H1 (cell line): ENCODE measurements around the gene HMOX2. TPM values are rescaled to one million over a fixed set of nuclear protein-coding genes. Genes with fewer than 3 reads are reported as not detected.

Experiments
- CTCF ChIA-PET: fragments of 300-600 bp; sonication (Branson Sonifier 250); formaldehyde crosslinking; loops from one replicate; lab custom pipeline; 2021; ENCODE audit not compliant: partially characterized antibody; lab: Charles Lee
- POLR2A ChIA-PET: fragments of 300-600 bp; sonication (Branson Sonifier 250); formaldehyde crosslinking; loops from one replicate; lab custom pipeline; 2021; ENCODE audit warnings: inconsistent platforms; ENCODE audit not compliant: partially characterized antibody; lab: Charles Lee
- DNase-seq, 2 experiments: peaks; one replicate each; pipeline versions ENCODE4 v3.0.0 to v3.0.0-alpha.2; 2010 to 2022; ENCODE audit warnings: low spot score in 2 of 2, low read depth in 1 of 2, mixed read lengths in 1 of 2
- FAIRE-seq: peaks from 2 replicates; lab custom pipeline; 2011; peaks lifted over from hg19 to GRCh38; lab: Jason Lieb, UNC
- H2AFZ ChIP-seq: 2 replicates; pipeline ENCODE4 v1.8.1; 2012; ENCODE audit warnings: low read length, inconsistent platforms
- H2AK5ac ChIP-seq: 2 replicates; pipeline ENCODE4 v1.6.1; 2013; ENCODE audit warnings: low read depth, low read length
- H2BK120ac ChIP-seq: replicated peaks from 2 replicates; pipeline ENCODE3; 2013; ENCODE audit warnings: low read depth, low read length, inconsistent platforms
- H2BK12ac ChIP-seq: 2 replicates; pipeline ENCODE4 v1.6.1; 2013; ENCODE audit warnings: low read depth, low read length
- H2BK15ac ChIP-seq: 2 replicates; pipeline ENCODE4 v1.6.1; 2013; ENCODE audit warnings: low read length
- H2BK20ac ChIP-seq: 2 replicates; pipeline ENCODE4 v1.6.1; 2013; ENCODE audit warnings: low read length
- H2BK5ac ChIP-seq: 2 replicates; pipeline ENCODE4 v1.6.1; 2013; ENCODE audit warnings: low read depth, low read length
- H3K14ac ChIP-seq: 2 replicates; pipeline ENCODE4 v1.6.1; 2013; ENCODE audit warnings: inconsistent platforms; ENCODE audit not compliant: insufficient read length
- H3K18ac ChIP-seq: 2 replicates; pipeline ENCODE4 v1.6.1; 2013; ENCODE audit warnings: low read length; ENCODE audit errors: extremely low read depth
- H3K23ac ChIP-seq: 2 replicates; pipeline ENCODE4 v1.6.1; 2013; ENCODE audit warnings: inconsistent platforms; ENCODE audit not compliant: insufficient read length
- H3K23me2 ChIP-seq: 2 replicates; pipeline ENCODE4 v1.6.1; 2013; ENCODE audit warnings: low read depth, low read length
- H3K27ac ChIP-seq: 2 replicates; pipeline ENCODE4 v1.6.1; 2011; ENCODE audit warnings: low read depth, low read length, inconsistent platforms
- H3K27me3 ChIP-seq, 4 experiments: replicated peaks in 1 of 4; 1 replicate in 1 of 4; 2 replicates in 3 of 4; pipeline versions ENCODE4 v1.6.1 to v1.8.1; 2011 to 2013; ENCODE audit warnings: low read length in 3 of 4, mild to moderate bottlenecking in 3 of 4, inconsistent platforms in 2 of 4, mixed read lengths in 2 of 4, moderate library complexity in 1 of 4; ENCODE audit not compliant: control insufficient read depth in 3 of 4, insufficient read depth in 3 of 4; ENCODE audit errors: extremely low read depth in 1 of 4
- H3K36me3 ChIP-seq, 4 experiments: 2 replicates each; pipeline versions ENCODE4 v1.6.1 to v1.8.1; 2011 to 2013; ENCODE audit warnings: mild to moderate bottlenecking in 4 of 4, low read length in 3 of 4, moderate library complexity in 2 of 4, control low read depth in 1 of 4, inconsistent platforms in 1 of 4; ENCODE audit not compliant: insufficient read depth in 4 of 4, control insufficient read depth in 2 of 4
- H3K4ac ChIP-seq: replicated peaks from 2 replicates; pipeline ENCODE3; 2013; ENCODE audit warnings: low read length, low read depth, mixed read lengths, inconsistent platforms; ENCODE audit not compliant: insufficient read length
- H3K4me1 ChIP-seq, 4 experiments: replicated peaks in 1 of 4; 1 replicate in 1 of 4; 2 replicates in 3 of 4; pipeline versions ENCODE4 v1.6.1 to v1.8.1; 2011 to 2013; ENCODE audit warnings: low read length in 3 of 4, inconsistent platforms in 2 of 4, mixed read lengths in 1 of 4; ENCODE audit not compliant: insufficient read depth in 4 of 4, control insufficient read depth in 3 of 4
- H3K4me2 ChIP-seq, 2 experiments: 2 replicates each; pipeline versions ENCODE4 v1.6.1 to v1.8.1; 2011 to 2013; ENCODE audit warnings: low read depth in 2 of 2, low read length in 2 of 2, control low read depth in 1 of 2, inconsistent platforms in 1 of 2, mild to moderate bottlenecking in 1 of 2; ENCODE audit not compliant: insufficient read depth in 1 of 2
- H3K4me3 ChIP-seq, 4 experiments: fragments of 200-600, 300-600 bp in 1 of 4; sonication (generic), shearing (Covaris generic), sonication (Bioruptor Twin) in 1 of 4; 2 replicates each; pipeline versions ENCODE4 v1.5.1 to v1.8.1; 2011 to 2016; ENCODE audit warnings: low read length in 4 of 4, low read depth in 3 of 4, control low read depth in 2 of 4, inconsistent platforms in 2 of 4, mild to moderate bottlenecking in 2 of 4, mixed read lengths in 1 of 4, moderate library complexity in 1 of 4; ENCODE audit not compliant: insufficient read depth in 2 of 4; ENCODE audit errors: extremely low read depth in 1 of 4
- H3K56ac ChIP-seq: replicated peaks from 2 replicates; pipeline ENCODE3; 2013; ENCODE audit warnings: low read depth, mild to moderate bottlenecking, mixed read lengths, low read length, inconsistent platforms; ENCODE audit not compliant: insufficient read length
- H3K79me1 ChIP-seq: 2 replicates; pipeline ENCODE4 v1.6.1; 2013; ENCODE audit warnings: low read depth, low read length, control low read depth
- H3K79me2 ChIP-seq, 2 experiments: 2 replicates each; pipeline versions ENCODE4 v1.6.1 to v1.8.1; 2012 to 2013; ENCODE audit warnings: low read length in 2 of 2, mild to moderate bottlenecking in 2 of 2, inconsistent platforms in 1 of 2; ENCODE audit not compliant: insufficient read depth in 2 of 2, control insufficient read depth in 1 of 2
- H3K9ac ChIP-seq, 4 experiments: replicated peaks in 1 of 4; 1 replicate in 1 of 4; 2 replicates in 3 of 4; pipeline versions ENCODE4 v1.6.1 to v1.8.1; 2011 to 2013; ENCODE audit warnings: low read depth in 3 of 4, low read length in 3 of 4, control low read depth in 2 of 4, mild to moderate bottlenecking in 2 of 4, moderate library complexity in 2 of 4, inconsistent platforms in 1 of 4; ENCODE audit errors: extremely low read depth in 1 of 4
- H3K9me3 ChIP-seq, 2 experiments: 2 replicates each; pipeline versions ENCODE4 v1.6.1 to v1.8.1; 2012 to 2013; ENCODE audit warnings: mild to moderate bottlenecking in 2 of 2, moderate library complexity in 2 of 2, control low read depth in 1 of 2, inconsistent platforms in 1 of 2, low read depth in 1 of 2, low read length in 1 of 2, mixed read lengths in 1 of 2; ENCODE audit not compliant: insufficient read depth in 2 of 2
- H4K20me1 ChIP-seq, 2 experiments: replicated peaks in 1 of 2; 2 replicates each; pipeline versions ENCODE3 to v1.8.1; 2011 to 2013; ENCODE audit warnings: inconsistent platforms in 2 of 2, low read length in 2 of 2, mild to moderate bottlenecking in 1 of 2; ENCODE audit not compliant: insufficient read depth in 2 of 2, control insufficient read depth in 1 of 2
- H4K5ac ChIP-seq: 2 replicates; pipeline ENCODE4 v1.6.1; 2013; ENCODE audit warnings: low read length, low read depth, mixed read lengths, inconsistent platforms; ENCODE audit not compliant: insufficient read length
- H4K8ac ChIP-seq: 2 replicates; pipeline ENCODE4 v1.8.0; 2013; ENCODE audit warnings: mild to moderate bottlenecking, moderate library complexity, low read length, inconsistent platforms; ENCODE audit not compliant: insufficient read depth; ENCODE audit errors: extremely low read depth
- H4K91ac ChIP-seq: replicated peaks from 2 replicates; pipeline ENCODE3; 2013; ENCODE audit warnings: low read length, mixed read lengths, inconsistent platforms; ENCODE audit not compliant: insufficient read length
- CBX5 ChIP-seq: fragments of 300-800, 300-1000 bp; sonication (generic); IDR thresholded peaks from 2 replicates; pipeline ENCODE4 v1.7.1; 2016; ENCODE audit warnings: antibody characterized with exemption, low read length, low read depth
- CHD1 ChIP-seq: IDR thresholded peaks from 2 replicates; pipeline ENCODE4 v1.6.1; 2012; ENCODE audit warnings: low read depth, low read length, improper control_type of control experiment
- CTBP2 ChIP-seq: IDR thresholded peaks from 2 replicates; pipeline ENCODE4 v1.7.0; 2011; ENCODE audit warnings: borderline replicate concordance, mild to moderate bottlenecking, moderate library complexity, mixed read lengths, low read length; ENCODE audit not compliant: insufficient read depth, insufficient read length
- HDAC2 ChIP-seq, 2 experiments: fragments of 300-600 bp in 1 of 2; sonication (generic) in 1 of 2; IDR thresholded peaks; 2 replicates each; pipeline ENCODE4 v1.6.1; 2011 to 2012; ENCODE audit warnings: low read depth in 2 of 2, low read length in 2 of 2, mild to moderate bottlenecking in 2 of 2, moderate library complexity in 2 of 2, borderline replicate concordance in 1 of 2, inconsistent platforms in 1 of 2
- HDAC6 ChIP-seq: IDR thresholded peaks from one replicate; pipeline ENCODE4 v1.7.1; 2012; ENCODE audit warnings: low read depth, mild to moderate bottlenecking, inconsistent platforms, low read length, moderate library complexity
- JUN ChIP-seq: IDR thresholded peaks from 2 replicates; pipeline ENCODE4 v1.6.1; 2011; ENCODE audit warnings: low read depth, mild to moderate bottlenecking, improper control_type of control experiment, low read length
- JUND ChIP-seq: IDR thresholded peaks from 2 replicates; pipeline ENCODE4 v1.6.1; 2011; ENCODE audit warnings: mild to moderate bottlenecking, improper control_type of control experiment, low read length
- KDM4A ChIP-seq: IDR thresholded peaks from one replicate; pipeline ENCODE4 v1.7.1; 2012; ENCODE audit warnings: low read depth, mild to moderate bottlenecking, moderate library complexity, low read length, inconsistent platforms; ENCODE audit not compliant: severe bottlenecking
- NRF1 ChIP-seq: IDR thresholded peaks from 2 replicates; pipeline ENCODE4 v1.6.1; 2011; ENCODE audit warnings: mild to moderate bottlenecking, low read depth, low read length, improper control_type of control experiment
- POLR2AphosphoS5 ChIP-seq: IDR thresholded peaks from 2 replicates; pipeline ENCODE4 v1.6.1; 2011; ENCODE audit warnings: low read depth, low read length
- SP2 ChIP-seq: IDR thresholded peaks from 2 replicates; pipeline ENCODE4 v1.6.1; 2012; ENCODE audit warnings: mild to moderate bottlenecking, low read length, inconsistent platforms
- SP4 ChIP-seq: IDR thresholded peaks from 2 replicates; pipeline ENCODE4 v1.6.1; 2012; ENCODE audit warnings: low read length, inconsistent platforms
- TBP ChIP-seq: IDR thresholded peaks from 2 replicates; pipeline ENCODE4 v1.6.1; 2011; ENCODE audit warnings: low read depth, low read length, improper control_type of control experiment
- ZNF274 ChIP-seq: IDR thresholded peaks from 2 replicates; pipeline ENCODE4 v1.7.0; 2012; ENCODE audit warnings: low read length, borderline replicate concordance; ENCODE audit errors: extremely low read depth
- WGBS, 2 experiments: shearing (Covaris generic) in 1 of 2; methylation state at CpG; one replicate each; pipeline versions ENCODE4 v1.1.6 to v1.1.7; 2013 to 2015; ENCODE audit warnings: low lambda C conversion rate in 2 of 2, mixed read lengths in 2 of 2, inconsistent platforms in 1 of 2, low coverage in 1 of 2, missing lambda C conversion rate in 1 of 2; ENCODE audit not compliant: insufficient replicate concordance in 2 of 2, insufficient coverage in 1 of 2, insufficient read length in 1 of 2; ENCODE audit errors: extremely low coverage in 1 of 2, missing lambda C conversion rate in 1 of 2; 5-methylcytosine and 5-hydroxymethylcytosine counted together
- polyA plus RNA-seq, 7 experiments: library from polyadenylated mRNA; depleted of rRNA in 3 of 7; stranded (reverse) in 5 of 7; unstranded in 2 of 7; fragments of >200 nt in 5 of 7; fragments of 200-250 nt in 2 of 7; gene quantifications; 1 replicate in 5 of 7; 2 replicates in 1 of 7; 4 replicates in 1 of 7; pipeline versions ENCODE4 v1.2.1 to v1.2.3, GENCODE V29; 2011 to 2013; ENCODE audit warnings: missing spikeins in 2 of 7, mixed read lengths in 2 of 7
- total RNA-seq: library from RNA; stranded (reverse); fragmentation: NEBNext Ultra II Directional; extraction: Animal tissue kit (Norgen Biotek cat#: 25700); gene quantifications from 2 replicates; pipeline ENCODE4 v1.2.1, GENCODE V29; 2021
- TF ChIP-seq, protein P1 (sequence below): IDR thresholded peaks from 2 replicates; pipeline ENCODE4 v1.6.1; 2012; ENCODE audit warnings: inconsistent platforms

The HMOX2 gene
- total and polyA plus RNA-seq, 2 of the 8 experiments (the other 6 are each of a cell fraction or from before 2014, with no cell fraction given): 36.5 to 48.4 TPM

GRCh38 chr16:4500272-4500671, 24.1 kb downstream of the HMOX2 start:
- H2AK5ac ChIP-seq: no peak overlapping the region
- DNase-seq (no peak), FAIRE-seq (no peak)
- no peak overlapping the region for H4K91ac ChIP-seq
- H3K9ac ChIP-seq: no peak overlapping the region
- H2BK12ac ChIP-seq: no peak overlapping the region
- ChIA-PET CTCF (interaction anchor here (0.8 to 35.4 kb wide), 11 partner anchors 8 to 122 kb away, joined by 3 to 968 read pairs (median 5); partner anchors contain the start of genes C16orf96 and CDIP1), POLR2A (interaction anchor here (1.0 to 2.3 kb wide), 5 partner anchors 10 to 116 kb away, joined by 3 to 8 read pairs (median 4); partner anchors contain the start of gene HMOX2)
- H3K4me2 ChIP-seq: no peak overlapping the region
- no peak overlapping the region for H3K23ac ChIP-seq
- no peak overlapping the region for H4K8ac ChIP-seq
- no peak overlapping the region for H3K56ac ChIP-seq
- no peak overlapping the region for H3K4me3 ChIP-seq
- no peaks in the 10 kb centered on the region for H3K23me2 ChIP-seq
- no peaks in the 10 kb centered on the region; a peak in 1 of 8 replicates for H3K36me3 ChIP-seq
- H3K18ac ChIP-seq: no peak overlapping the region
- H3K27ac ChIP-seq: no peak overlapping the region
- no peak overlapping the region for H2BK20ac ChIP-seq
- no peaks in the 10 kb centered on the region; a peak in 1 of 7 replicates for H3K4me1 ChIP-seq
- H3K27me3 ChIP-seq: no peaks in the 10 kb centered on the region
- H2BK5ac ChIP-seq: no peak overlapping the region
- no peaks in the 10 kb centered on the region for H3K9me3 ChIP-seq
- H2BK120ac ChIP-seq: no peak overlapping the region
- H3K4ac ChIP-seq: no peak overlapping the region
- H2BK15ac ChIP-seq: no peak overlapping the region
- no peaks in the 10 kb centered on the region; the same call in 1 of the 2 replicates for H3K79me1 ChIP-seq
- H3K79me2 ChIP-seq: peaks cover 0 to 1% of the 10 kb centered on the region in 2 experiments; a peak in 1 of 4 replicates
- H2AFZ ChIP-seq: no peak overlapping the region
- no peak overlapping the region for H3K14ac ChIP-seq
- 83% methylated on average over 3 of the region's 3 CpGs; no CpG with 5 or more reads in 1 of the 2 experiments for WGBS, 2 experiments
- no peaks in the 10 kb centered on the region for H4K20me1 ChIP-seq
- no peak overlapping the region for H4K5ac ChIP-seq
- TF ChIP-seq POLR2AphosphoS5: no peak
- no peak for TF ChIP-seq CTBP2
- TF ChIP-seq SP4: no peak
- TF ChIP-seq, protein P1, sequence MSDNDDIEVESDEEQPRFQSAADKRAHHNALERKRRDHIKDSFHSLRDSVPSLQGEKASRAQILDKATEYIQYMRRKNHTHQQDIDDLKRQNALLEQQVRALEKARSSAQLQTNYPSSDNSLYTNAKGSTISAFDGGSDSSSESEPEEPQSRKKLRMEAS: no peak
- TF ChIP-seq HDAC2 (IDR thresholded peaks at IDR 0.05; ENCODE audit: borderline replicate concordance in 1 of 2, low read depth in 2 of 2, low read length in 2 of 2): no peak
- no peak for TF ChIP-seq JUND
- TF ChIP-seq NRF1: no peak
- TF ChIP-seq JUN: no peak
- TF ChIP-seq ZNF274: no peak
- TF ChIP-seq TBP: no peak
- TF ChIP-seq SP2: no peak
- TF ChIP-seq CBX5: no peak
- no peak for TF ChIP-seq KDM4A
- no peak for TF ChIP-seq HDAC6
- TF ChIP-seq CHD1: no peak
